Measurements from ENCODE around the gene SIGMAR1.
"Not testable (repeated sequence)": the region's sequence is repeated elsewhere in the genome, so short reads cannot be mapped to it uniquely, and the experiment has no call there.

The SIGMAR1 gene

DNA sequence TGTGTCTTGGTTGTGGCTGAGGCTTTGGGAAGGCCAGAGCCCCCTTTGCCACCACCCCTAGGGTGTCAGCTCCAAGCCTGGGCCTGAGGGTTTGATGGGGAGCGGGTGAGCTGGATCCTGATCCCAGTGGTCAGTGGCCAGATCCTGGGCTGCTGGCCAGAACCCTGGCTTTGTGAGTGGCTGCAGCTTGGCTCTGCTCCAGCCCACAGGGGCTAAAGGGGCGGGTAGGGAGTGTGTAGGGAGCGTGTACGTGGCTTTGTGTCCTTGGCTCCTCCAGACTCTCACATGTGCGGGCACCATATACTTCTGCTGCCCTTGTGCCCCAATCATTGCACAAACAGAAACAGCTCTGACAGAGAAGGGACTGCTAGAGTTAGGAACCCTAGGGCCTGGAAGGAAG lies 13.2 kb upstream of the SIGMAR1 start:
- ATAC-seq (ENCODE audit: low read depth) (no peak), DNase-seq (ENCODE audit: low spot score in 2 of 2) (no peak)
- no peaks in the 10 kb centered on the region for H3K9me3 Mint-ChIP-seq
- H3K27me3 Mint-ChIP-seq, result peaks cover 4% of the 10 kb centered on the region
- no peak overlapping the region for H3K27ac Mint-ChIP-seq
- H3K36me3 Mint-ChIP-seq, result peaks cover 8% of the 10 kb centered on the region
- H3K4me1 Mint-ChIP-seq, result peaks cover 26% of the 10 kb centered on the region
- no peak overlapping the region for H3K4me3 Mint-ChIP-seq

DNA sequence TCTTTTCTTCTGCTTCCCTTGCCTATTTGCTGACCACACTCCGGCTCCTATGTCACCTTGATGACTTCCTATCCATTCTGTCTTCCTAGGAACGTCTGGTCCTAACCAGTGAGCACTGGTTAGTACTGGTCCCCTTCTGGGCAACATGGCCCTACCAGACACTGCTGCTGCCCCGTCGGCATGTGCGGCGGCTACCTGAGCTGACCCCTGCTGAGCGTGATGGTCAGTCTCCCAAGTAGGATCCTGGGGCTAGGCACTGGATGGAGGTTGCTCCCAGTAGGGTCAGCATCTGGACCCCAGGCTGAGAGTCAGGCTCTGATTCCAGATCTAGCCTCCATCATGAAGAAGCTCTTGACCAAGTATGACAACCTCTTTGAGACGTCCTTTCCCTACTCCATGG lies 11.1 kb upstream of the SIGMAR1 start:
- H3K27me3 Mint-ChIP-seq, result no peaks in the 10 kb centered on the region
- peaks cover 5% of the 10 kb centered on the region for H3K36me3 Mint-ChIP-seq
- no peak overlapping the region for H3K27ac Mint-ChIP-seq
- no peaks in the 10 kb centered on the region for H3K9me3 Mint-ChIP-seq
- H3K4me1 Mint-ChIP-seq, result peaks cover 24% of the 10 kb centered on the region
- no peak for ATAC-seq (ENCODE audit: low read depth)
- H3K4me3 Mint-ChIP-seq, result no peak overlapping the region
- no peak for DNase-seq (ENCODE audit: low spot score in 2 of 2)

DNA sequence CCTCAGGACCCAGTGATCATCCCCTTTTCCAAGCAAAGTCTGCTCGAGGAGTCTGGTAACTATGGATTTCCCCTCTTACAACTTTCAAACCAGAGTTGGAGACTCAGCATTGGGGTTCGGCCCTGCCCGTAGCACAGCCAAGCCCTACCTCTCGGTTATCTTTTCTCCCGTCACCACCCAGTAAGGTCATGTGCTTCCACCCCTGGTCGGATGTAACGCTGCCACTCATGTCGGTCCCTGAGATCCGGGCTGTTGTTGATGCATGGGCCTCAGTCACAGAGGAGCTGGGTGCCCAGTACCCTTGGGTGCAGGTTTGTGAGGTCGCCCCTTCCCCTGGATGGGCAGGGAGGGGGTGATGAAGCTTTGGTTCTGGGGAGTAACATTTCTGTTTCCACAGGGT lies 10.1 kb upstream of the SIGMAR1 start:
- no peak for ATAC-seq (ENCODE audit: low read depth)
- H3K36me3 Mint-ChIP-seq, result peaks cover 5% of the 10 kb centered on the region
- H3K9me3 Mint-ChIP-seq, result no peaks in the 10 kb centered on the region
- peaks cover 19% of the 10 kb centered on the region for H3K4me1 Mint-ChIP-seq
- DNase-seq (ENCODE audit: low spot score in 2 of 2), result no peak
- H3K27me3 Mint-ChIP-seq, result no peaks in the 10 kb centered on the region
- peak overlapping the region; percentile 96 for H3K4me3 Mint-ChIP-seq
- H3K27ac Mint-ChIP-seq, result no peak overlapping the region

DNA sequence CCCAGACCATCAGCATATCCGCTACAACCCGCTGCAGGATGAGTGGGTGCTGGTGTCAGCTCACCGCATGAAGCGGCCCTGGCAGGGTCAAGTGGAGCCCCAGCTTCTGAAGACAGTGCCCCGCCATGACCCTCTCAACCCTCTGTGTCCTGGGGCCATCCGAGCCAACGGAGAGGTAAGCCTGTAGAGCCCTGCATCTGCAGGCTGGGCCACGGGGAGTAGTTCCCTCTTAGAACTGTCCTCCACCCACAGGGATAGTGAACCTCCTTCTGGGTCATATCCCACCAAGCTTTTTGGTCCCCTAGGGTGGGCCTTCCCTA lies 9.5 kb upstream of the SIGMAR1 start:
- DNase-seq (ENCODE audit: low spot score in 2 of 2) (no peak), ATAC-seq (ENCODE audit: low read depth) (no peak)
- no peaks in the 10 kb centered on the region for H3K9me3 Mint-ChIP-seq
- no peaks in the 10 kb centered on the region for H3K27me3 Mint-ChIP-seq
- H3K4me3 Mint-ChIP-seq, result peak overlapping the region; percentile 96
- H3K4me1 Mint-ChIP-seq, result peaks cover 14% of the 10 kb centered on the region
- peak overlapping the region; percentile 7 for H3K27ac Mint-ChIP-seq
- H3K36me3 Mint-ChIP-seq, result peaks cover 5% of the 10 kb centered on the region

DNA sequence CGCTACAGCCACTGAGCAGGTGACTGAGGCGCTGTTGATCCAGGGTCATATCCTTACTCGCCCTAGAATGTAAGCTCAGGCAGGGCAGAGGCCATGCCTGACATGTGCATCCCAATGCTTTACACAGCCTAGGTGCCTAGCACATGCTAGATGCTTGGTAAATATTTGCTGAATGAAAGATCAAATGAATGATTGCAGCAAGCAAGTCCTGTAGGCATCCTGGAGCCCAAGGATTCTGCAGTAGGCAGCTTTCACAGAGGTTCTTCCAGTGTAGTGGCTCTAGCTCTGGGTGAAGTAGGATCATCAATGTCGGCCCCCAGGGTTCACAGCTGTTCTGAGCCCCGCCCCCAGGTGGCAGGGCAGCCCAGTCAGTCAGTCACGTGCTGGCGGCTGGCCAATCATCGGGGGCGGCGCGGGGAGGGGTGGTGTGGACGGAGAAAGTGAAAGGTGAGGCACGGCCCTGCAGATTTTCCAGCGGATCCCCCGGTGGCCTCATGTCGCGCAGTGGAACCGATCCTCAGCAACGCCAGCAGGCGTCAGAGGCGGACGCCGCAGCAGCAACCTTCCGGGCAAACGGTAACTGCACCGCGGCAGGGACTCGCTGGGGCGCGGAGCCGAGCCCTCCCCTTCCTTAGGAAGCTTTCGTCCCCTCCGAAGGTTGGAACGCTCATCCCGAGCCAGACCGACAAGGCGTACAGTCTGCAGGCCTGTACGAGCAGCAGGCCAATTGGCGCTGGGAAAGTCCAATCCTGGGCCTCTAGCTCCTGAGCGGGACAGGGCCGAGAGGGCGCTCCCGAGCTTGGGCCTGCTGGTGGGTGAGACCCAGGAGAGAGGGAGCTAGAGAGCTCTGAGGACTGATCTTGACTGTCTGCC lies 8.9 kb upstream of the SIGMAR1 start, which contains the start of gene GALT:
TSS of gene GALT (plus strand) at position 465 of the 873 bp plus-strand sequence. CDS start at position 495, 30 bp downstream.
- Mint-ChIP-seq H3K9me3 (no peaks in the 10 kb centered on the region), H3K27me3 (no peaks in the 10 kb centered on the region)
- DNase-seq (ENCODE audit: low spot score in 2 of 2), result peak; percentile 84 to 95

DNA sequence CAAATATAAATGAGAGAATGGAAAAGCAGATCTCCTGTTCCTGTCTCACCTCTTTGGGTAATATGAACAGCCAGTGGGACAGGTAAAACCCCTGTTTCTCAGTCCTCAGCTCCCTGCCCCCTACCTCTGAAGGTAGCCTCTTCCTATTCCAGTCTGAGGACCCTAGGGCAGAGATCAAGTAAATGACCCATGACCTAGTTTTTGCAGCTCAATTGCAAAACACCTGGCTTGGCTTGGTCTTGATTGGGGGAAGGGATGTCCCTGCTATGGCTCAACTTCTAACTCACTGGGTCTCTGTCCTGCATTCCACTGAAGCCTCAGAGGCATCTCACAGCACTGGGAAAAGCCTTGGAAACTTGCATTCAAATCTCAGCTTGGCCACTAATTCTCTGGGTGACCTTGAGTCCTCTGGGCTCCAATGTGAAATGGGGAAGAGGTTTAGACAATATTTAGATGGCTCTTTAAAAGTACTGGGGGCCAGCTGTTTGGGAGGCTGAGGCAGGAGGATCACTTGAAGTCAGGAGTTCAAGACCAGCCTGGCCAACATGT lies 7.3 kb upstream of the SIGMAR1 start:
- Mint-ChIP-seq H3K27ac (no peak overlapping the region), H3K9me3 (no peaks in the 10 kb centered on the region), H3K4me3 (no peak overlapping the region), H3K27me3 (no peaks in the 10 kb centered on the region), H3K4me1 (peaks cover 14% of the 10 kb centered on the region), H3K36me3 (peaks cover 5% of the 10 kb centered on the region)
- no peak for DNase-seq (ENCODE audit: low spot score in 2 of 2)
- ATAC-seq (ENCODE audit: low read depth), result no peak

More for the DNA sequence above, 8.9 kb upstream of the SIGMAR1 start, which contains the start of gene GALT:
- H3K4me3 Mint-ChIP-seq, result peak within 1 kb of the TSS; percentile 96
- peaks cover 14% of the 10 kb centered on the region for H3K4me1 Mint-ChIP-seq
- ATAC-seq (ENCODE audit: low read depth), result peak; percentile 95
- H3K36me3 Mint-ChIP-seq, result peaks cover 5% of the 10 kb centered on the region
- H3K27ac Mint-ChIP-seq, result peak within 1 kb of the TSS; percentile 75

DNA sequence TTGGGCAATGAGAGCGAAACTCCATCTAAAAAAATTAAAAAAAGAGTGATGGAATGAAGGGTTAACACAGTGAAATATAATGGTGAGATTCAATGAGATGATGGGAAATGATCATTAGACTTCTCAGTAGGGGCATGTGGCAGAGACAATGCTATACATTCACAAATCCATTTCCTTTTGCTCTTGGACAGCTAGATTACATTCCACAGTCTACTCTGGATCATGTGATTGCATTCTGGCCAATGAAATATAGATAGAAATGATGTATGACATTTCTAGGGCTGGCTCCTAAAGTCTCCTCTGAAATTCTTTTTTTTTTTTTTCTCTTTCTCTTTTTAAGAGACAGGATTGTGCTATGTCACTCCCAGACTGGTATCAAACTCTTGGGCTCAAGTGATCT lies 5.1 kb upstream of the SIGMAR1 start:
- Mint-ChIP-seq H3K36me3 (no peaks in the 10 kb centered on the region), H3K4me3 (no peak overlapping the region), H3K27ac (no peak overlapping the region), H3K27me3 (no peaks in the 10 kb centered on the region), H3K9me3 (no peaks in the 10 kb centered on the region), H3K4me1 (peaks cover 17% of the 10 kb centered on the region)
- DNase-seq (ENCODE audit: low spot score in 2 of 2) (no peak), ATAC-seq (ENCODE audit: low read depth) (no peak)

DNA sequence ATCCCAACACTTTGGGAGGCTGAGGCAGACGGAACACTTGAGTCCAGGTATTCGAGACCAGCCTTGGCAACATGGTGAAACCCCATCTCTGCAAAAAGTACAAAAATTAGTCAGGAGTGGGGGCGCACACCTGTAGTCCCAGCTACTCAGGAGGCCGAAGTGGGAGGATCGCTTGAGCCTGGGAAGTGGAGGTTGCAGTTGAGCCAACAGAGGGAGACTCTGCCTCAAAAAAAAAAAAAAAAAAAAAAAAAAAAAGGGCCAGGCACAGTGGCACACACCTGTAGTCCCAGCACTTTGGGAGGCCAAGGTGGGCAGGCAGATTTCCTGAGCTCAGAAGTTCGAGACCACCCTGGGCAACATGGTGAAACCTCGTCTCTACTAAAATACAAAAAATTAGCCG lies 1.7 kb upstream of the SIGMAR1 start:
- H3K4me3 Mint-ChIP-seq; ATAC-seq (ENCODE audit: low read depth); H3K27ac Mint-ChIP-seq; H3K27me3 Mint-ChIP-seq; DNase-seq (ENCODE audit: low spot score in 2 of 2); H3K9me3 Mint-ChIP-seq; H3K36me3 Mint-ChIP-seq: not testable (repeated sequence)
- H3K4me1 Mint-ChIP-seq, result peaks cover 20% of the 10 kb centered on the region

DNA sequence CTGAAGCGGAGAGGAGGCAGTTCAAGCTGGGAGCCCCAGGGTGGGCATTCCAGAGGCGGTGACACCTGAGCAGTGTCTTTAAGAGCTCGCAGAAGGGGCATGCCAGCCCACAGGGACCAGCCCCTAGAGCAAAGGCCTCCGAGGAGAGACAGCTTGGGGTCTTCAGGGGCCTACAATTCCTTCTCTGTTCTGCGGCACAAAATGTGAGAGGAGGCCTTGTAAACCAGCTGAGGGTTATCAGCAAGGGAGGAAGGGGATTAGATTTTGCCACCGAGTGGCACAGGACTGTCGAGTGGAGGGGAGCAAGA lies 505 bp upstream of the SIGMAR1 start:
- Mint-ChIP-seq H3K4me1 (peaks cover 24% of the 10 kb centered on the region), H3K9me3 (no peaks in the 10 kb centered on the region), H3K4me3 (peak overlapping the region; percentile 90), H3K36me3 (peaks cover 2% of the 10 kb centered on the region), H3K27ac (peak overlapping the region; percentile 84), H3K27me3 (no peaks in the 10 kb centered on the region)
- DNase-seq (ENCODE audit: low spot score in 2 of 2) (no peak), ATAC-seq (ENCODE audit: low read depth) (no peak)

DNA sequence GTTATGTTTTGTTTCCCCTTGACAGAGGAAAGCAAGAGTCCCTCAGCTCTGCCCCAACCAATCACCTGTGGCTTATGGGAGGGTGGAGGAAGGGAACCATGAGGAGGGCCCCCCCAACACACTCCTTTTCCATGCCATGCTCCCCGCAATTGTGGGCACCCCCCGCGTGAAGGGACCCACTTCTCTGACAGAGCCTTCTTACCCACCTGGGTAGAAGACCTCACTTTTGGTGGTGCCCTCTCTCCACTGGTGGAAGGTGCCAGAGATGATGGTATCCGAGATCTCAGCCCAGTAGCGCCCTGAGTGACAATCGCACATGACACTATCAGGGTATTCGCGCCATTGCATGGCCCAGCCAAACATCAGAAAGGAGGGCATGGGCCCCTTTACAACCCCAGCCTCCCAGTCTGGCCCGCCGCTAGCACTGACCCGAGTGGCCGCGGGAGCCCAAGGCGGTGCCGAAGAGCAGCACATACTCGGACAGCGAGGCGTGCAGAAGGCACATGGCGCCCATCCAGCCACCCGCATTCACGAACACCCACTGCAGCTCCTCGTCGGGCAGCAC lies 714 bp downstream of the SIGMAR1 start:
- Mint-ChIP-seq H3K36me3 (peaks cover 2% of the 10 kb centered on the region), H3K4me1 (peaks cover 24% of the 10 kb centered on the region), H3K27me3 (no peaks in the 10 kb centered on the region), H3K27ac (peak overlapping the region; percentile 84), H3K4me3 (peak overlapping the region; percentile 90), H3K9me3 (no peaks in the 10 kb centered on the region)
- DNase-seq (ENCODE audit: low spot score in 2 of 2), result peak in 1 of 2 donors; percentile 32
- ATAC-seq (ENCODE audit: low read depth), result no peak

DNA sequence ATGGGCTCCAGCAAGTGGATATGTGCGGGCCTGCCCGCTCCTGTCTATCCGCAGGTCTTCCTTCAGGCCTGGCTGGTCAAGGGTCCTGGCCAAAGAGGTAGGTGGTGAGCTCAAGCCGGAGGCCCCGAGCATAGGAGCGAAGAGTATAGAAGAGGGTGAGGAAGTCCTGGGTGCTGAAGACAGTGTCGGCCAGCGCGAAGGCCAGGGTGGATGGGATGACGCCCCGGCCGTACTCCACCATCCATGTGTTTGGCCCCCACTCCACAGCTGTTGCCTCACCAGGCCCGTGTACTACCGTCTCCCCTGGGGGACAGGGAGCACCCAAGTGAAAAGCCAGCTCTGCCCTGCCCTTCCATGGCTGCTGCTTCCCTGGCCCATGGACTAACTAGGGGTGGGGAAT lies 2.0 kb downstream of the SIGMAR1 start:
- Mint-ChIP-seq H3K36me3 (peaks cover 2% of the 10 kb centered on the region), H3K9me3 (no peaks in the 10 kb centered on the region), H3K4me1 (peaks cover 24% of the 10 kb centered on the region), H3K27me3 (peaks cover under 1% of the 10 kb centered on the region), H3K27ac (no peak overlapping the region), H3K4me3 (peak overlapping the region; percentile 57)
- DNase-seq (ENCODE audit: low spot score in 2 of 2) (no peak), ATAC-seq (ENCODE audit: low read depth) (no peak)

DNA sequence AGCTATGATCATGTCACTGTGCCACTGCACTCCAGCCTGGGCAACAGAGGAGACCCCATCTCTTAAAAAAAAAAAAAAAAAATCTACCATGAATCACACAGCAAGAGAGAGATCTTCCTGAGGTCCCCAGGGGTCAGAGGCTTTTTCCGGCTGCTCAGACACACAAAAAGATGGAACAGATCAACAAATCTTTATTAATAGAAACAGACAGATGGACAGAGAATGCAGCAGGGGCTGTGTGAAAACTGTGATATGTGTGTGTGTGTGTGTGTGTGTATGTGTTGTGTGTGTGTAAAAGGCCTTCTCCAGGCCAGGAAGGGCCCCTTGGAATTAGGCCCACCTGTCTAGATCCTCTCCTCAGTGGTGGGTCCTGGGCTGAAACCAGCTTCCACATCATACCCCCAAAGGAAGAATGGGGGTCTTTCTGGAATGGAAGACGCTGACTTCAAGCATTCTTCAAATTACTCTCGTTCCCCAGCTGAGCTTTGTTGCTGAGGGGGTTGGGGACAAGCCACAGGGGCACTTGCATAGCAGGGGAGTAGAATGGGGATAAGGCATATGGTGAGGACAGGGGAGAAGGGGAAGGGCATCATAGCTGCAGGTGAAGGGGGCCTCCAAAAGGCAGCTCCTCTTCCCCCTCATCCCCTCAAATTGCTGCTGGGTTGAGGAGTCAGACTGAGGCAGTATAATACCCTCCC lies 2.9 kb downstream of the SIGMAR1 start:
- H3K4me1 Mint-ChIP-seq, result peaks cover 24% of the 10 kb centered on the region
- no peak overlapping the region for H3K4me3 Mint-ChIP-seq
- H3K36me3 Mint-ChIP-seq, result peaks cover 2% of the 10 kb centered on the region
- no peak overlapping the region for H3K27ac Mint-ChIP-seq
- DNase-seq (ENCODE audit: low spot score in 2 of 2), result no peak
- H3K27me3 Mint-ChIP-seq, result peaks cover 2% of the 10 kb centered on the region
- no peak for ATAC-seq (ENCODE audit: low read depth)
- H3K9me3 Mint-ChIP-seq, result no peaks in the 10 kb centered on the region

DNA sequence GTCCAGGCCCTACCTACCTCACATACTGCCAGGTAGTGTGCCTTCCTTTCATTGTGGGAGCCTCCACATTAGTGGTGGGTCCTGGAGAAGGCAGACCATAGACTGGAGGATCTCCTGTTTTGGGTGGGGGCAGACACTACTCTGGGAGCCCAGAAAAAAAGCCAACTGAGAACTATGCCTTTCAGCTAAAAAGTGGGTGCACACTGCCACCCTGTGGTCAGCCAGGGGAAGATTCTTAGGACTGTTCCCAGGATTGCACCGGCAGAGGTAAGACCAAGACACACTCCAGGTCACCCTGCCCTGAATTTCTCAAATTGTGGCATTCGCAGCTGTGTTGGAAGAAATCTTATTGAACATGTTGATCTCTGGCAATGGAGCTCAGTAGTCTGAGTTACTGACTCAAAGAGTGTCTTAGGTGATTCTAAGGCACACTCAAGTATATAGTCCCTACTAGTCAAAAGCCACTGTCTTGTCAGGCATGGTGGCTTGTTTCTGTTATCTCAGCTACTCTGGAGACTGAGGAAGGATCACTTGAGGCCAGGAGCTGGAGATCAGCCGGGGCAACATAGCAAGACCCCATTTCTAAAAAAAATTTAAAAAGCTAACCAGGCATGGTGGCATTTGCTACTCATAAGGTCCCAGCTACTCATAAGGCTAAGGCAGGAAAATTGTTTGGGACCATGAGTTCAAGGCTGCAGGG lies 3.6 kb downstream of the SIGMAR1 start:
- Mint-ChIP-seq H3K4me3 (no peak overlapping the region), H3K4me1 (peaks cover 28% of the 10 kb centered on the region), H3K27me3 (peaks cover 6% of the 10 kb centered on the region), H3K9me3 (no peaks in the 10 kb centered on the region), H3K36me3 (peaks cover 2% of the 10 kb centered on the region), H3K27ac (no peak overlapping the region)
- ATAC-seq (ENCODE audit: low read depth) (peak; percentile 26), DNase-seq (ENCODE audit: low spot score in 2 of 2) (peak; percentile 69 to 73)

DNA sequence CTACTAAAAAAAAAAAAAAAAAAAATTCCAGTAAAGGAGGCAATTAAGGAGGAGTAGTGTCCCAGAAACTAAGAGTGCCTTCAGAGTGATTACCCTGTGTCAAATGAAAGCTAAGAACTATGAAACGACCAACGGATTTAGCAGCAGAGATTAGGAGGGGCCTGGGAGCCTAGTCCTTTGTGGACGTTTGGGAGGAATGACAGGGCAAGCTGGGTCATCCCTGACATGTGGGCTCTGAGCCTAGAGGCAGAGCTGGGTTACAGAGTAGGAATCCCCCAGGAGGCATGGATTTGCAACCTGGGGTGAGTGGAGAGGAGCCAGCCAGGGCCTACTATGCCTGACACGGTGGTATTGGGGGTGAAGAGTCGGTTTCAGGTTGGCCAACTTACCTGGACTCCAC lies 4.4 kb downstream of the SIGMAR1 start:
- Mint-ChIP-seq H3K4me3 (no peak overlapping the region), H3K27me3 (peaks cover 10% of the 10 kb centered on the region), H3K4me1 (peaks cover 27% of the 10 kb centered on the region), H3K27ac (no peak overlapping the region), H3K9me3 (no peaks in the 10 kb centered on the region), H3K36me3 (peaks cover 5% of the 10 kb centered on the region)
- ATAC-seq (ENCODE audit: low read depth) (no peak), DNase-seq (ENCODE audit: low spot score in 2 of 2) (no peak)
